GM18868 (cell line): ENCODE measurements around the gene MEG3.
"Not testable (repeated sequence)": the region's sequence is repeated elsewhere in the genome, so short reads cannot be mapped to it uniquely, and the experiment has no call there.

Experiments
- ATAC-seq: cut with Tn5 transposase; IDR thresholded peaks from one replicate; pipeline ENCODE4 v1.9.1; 2021; ENCODE audit warnings: mild to moderate bottlenecking, moderate library complexity; ENCODE audit not compliant: unreplicated experiment

MEG3 gene

GRCh38 chr14:100813291-100813690, 12.6 kb upstream of the MEG3 start:
- no peak for ATAC-seq

- no peak for ATAC-seq
These were observed 10.2 kb upstream of the MEG3 start for GRCh38 chr14:100815478-100816285.

DNA sequence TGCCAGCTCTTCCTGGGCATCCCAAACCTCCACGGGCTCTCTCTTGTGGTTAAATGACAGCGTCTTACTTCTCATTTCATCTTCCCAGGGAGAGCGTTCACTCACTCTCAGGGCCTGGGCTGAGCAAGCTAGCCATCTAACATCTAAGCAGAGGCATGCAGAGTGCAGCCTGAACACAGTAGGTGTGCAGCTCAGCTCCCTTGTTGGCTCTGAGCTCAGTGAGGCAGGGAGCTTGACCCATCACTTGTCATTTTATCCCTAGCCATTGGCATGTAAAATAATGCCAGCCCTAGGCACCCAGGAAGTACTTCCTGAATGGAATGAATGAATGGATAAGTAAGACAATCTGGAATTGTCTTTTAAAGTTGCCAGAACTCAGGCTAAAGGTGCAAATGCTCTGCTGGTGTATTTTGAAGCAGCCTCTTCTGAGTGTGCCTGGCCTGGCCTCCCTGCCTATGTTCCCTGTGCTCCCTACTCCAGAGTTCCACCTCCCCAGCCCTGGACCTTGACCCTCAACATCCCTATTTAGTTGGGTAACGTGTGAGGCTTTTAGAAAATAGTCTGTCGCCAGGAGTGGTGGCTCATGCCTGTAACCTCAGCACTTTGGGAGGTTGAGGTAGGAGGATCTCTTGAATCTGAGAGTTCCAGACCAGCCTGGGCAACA, 9.5 kb upstream of the MEG3 start:
- no peak for ATAC-seq

DNA sequence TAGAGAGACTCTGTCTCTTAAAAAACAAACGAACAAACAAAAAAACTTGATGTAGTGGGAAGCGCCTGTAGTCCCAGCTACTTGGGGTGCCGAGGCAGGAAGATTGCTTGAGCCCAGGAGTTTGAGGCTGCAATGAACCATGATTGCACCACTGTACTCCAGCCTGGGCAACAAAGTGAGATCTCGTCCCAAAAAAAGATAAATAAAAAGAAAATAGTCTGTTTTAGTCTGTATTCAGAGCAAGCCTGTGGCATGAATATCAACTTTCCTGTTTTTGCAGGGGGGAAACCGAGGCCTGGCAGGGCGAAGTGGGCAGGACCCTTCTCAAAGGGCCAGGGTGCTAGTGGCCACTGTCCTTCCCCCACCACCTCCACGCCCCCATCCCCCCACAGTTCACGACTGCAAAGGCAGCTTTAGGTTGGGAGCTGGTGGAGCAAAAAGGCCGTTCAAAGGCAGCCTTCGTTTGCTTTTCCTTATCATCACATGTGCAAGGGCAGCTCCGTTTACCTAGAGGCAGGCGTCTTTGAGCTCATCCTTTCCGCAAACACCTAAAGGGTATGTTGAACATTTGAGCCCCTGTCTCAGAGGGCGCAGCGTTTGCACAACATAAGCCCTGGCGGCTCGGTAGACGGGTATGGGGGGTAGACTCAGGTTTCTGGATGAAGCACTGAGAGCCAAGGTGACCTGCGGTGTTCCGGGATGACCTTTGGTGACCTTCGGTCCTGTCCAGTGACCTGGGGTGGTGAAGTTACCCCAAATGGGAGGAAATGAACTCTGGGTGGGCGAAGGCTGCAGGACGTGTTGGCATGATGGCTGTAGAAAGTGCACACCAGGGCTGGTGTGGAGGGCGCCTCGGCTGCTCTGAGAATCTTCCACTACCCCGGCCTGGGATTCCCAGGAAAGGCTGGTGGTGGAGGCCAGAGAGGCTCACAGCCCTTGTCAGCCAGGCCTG, 8.7 kb upstream of the MEG3 start:
- ATAC-seq = no peak

DNA sequence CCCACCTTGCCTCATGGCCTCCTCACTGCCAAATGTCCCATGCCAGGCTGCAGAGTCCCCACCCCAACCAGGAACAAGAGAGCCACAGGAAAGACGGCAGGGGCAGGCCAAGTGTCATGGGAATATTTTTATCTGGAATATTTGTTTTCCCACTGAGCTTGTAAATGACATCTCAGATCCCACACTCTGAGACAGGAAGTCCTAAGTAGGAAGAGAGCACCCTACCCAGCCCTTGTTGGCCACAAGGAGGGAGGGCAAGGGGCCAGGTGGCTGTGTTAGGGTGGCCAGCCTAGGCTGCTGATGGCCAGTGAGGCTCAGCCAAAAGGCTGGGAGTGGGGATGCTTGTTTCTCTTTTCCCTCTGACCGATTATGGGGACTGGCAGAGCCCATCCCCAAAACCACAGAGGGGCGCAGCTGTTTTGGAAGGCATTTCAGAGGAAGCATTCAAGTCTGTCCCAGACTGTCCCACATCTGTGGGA, 7.7 kb upstream of the MEG3 start:
- no peak for ATAC-seq

DNA sequence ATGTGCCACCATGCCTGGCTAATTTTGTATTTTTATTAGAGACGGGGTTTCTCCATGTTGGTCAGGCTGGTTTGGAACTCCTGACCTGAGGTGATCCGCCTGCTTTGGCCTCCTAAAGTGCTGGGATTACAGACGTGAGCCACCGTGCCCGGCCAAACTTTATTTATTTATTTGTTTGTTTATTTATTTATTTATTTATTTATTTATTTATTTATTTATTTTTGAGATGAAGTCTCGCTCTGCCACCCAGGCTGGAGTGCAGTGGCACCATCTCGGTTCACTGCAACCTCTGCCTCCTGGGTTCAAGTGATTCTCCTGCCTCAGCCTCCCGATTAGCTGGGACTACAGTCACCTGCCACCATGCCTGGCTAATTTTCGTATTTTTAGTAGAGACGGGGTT, 7.0 kb upstream of the MEG3 start:
- not testable (repeated sequence) for ATAC-seq

- no peak for ATAC-seq
These were observed 6.5 kb upstream of the MEG3 start for GRCh38 chr14:100819453-100819828.

DNA sequence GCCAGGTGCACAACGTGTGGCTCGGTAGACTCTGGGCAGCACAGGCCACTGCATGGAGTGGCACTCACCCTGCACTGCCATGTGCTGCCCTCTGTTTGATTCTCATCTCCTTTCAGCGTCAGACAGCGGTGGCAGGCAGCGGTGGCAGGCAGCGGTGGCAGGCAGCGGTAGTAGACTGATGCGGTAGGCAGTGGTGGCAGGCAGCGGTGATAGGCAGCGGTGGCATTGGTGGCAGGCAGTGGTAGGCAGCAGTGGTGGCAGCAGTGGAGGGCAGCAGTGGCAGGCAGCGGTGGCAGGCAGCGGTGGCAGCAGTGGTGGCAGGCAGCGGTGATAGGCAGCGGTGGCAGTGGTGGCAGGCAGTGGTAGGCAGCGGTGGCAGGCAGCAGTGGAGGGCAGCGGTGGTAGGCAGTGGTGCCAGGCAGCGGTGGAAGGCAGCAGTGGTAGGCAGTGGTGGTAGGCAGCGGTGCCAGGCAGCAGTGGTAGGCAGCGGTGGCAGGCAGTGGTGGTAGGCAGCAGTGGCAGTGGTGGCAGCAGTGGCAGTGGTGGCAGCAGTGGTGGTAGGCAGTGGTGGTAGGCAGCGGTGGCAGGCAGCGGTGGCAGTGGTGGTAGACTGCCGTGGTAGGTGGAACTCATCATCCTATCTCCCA, 6.0 kb upstream of the MEG3 start:
- ATAC-seq = no peak

DNA sequence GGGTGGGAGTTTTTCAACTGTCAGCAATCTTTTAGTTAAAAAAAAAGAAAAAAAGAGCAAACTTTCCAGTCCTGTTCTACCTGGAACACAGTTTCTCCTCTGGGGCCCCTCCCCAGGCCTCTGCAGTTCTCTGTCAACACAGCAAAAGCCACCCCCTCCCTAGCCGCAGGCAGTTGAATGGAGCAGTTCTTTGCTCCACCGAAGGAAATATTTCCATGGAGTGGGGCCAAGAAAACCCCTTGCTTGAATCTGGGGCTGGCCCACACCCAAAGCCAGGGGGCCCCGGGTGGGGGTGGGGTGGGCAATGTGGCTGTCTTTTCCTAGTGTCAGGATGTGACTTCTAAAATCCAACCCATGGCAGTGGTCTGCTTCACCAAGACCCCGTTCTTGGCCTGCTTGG, 5.0 kb upstream of the MEG3 start:
- ATAC-seq = no peak

- ATAC-seq = no peak
These were observed 3.9 kb upstream of the MEG3 start for GRCh38 chr14:100822013-100822412.

GRCh38 chr14:100822532-100823296, 3.2 kb upstream of the MEG3 start:
- ATAC-seq = no peak

- no peak for ATAC-seq
These were observed 2.4 kb upstream of the MEG3 start for GRCh38 chr14:100823413-100824080.

GRCh38 chr14:100824091-100824551, 1.8 kb upstream of the MEG3 start:
- ATAC-seq = no peak

DNA sequence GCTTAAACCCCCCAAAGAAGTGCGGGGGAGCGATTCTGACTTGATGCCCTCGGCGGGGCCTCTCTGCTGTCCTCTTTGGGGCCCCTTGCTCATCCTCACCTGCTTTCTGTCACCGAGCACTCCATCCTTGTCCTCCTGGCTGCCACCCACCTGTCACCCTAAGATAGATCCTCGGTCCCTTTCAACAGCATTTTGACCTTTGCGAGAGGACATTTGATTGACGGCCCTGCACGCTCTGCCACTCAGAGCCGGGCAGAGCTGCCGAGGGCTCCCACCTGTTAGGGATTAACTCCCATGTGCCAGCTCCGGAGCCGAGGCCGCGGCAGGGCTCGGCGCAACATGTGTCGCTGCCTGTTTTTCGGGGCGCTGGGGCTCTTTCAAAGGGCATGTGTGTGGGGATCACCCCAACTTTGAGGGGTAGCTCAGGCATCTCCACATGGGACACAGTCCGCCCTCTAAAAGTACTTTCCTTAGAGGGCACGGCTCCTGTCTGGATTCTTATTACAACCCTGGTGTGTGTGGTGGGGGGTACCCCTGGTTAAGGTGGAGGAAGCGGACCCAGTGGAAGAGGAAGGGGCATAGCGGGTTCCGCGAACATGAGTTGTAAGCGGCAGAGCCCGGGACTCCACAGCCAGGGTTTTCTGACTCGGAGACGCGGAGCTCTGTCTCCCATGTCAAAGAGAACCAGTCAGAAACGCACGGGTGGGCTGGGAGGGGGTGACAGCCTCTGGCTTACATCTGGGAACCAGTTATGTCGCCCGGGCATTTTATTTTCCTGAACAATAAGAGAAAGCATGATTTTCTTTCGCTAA, 811 bp upstream of the MEG3 start:
- no peak for ATAC-seq

- ATAC-seq = no peak
These were observed 628 bp downstream of the MEG3 start for GRCh38 chr14:100826391-100827100.

DNA sequence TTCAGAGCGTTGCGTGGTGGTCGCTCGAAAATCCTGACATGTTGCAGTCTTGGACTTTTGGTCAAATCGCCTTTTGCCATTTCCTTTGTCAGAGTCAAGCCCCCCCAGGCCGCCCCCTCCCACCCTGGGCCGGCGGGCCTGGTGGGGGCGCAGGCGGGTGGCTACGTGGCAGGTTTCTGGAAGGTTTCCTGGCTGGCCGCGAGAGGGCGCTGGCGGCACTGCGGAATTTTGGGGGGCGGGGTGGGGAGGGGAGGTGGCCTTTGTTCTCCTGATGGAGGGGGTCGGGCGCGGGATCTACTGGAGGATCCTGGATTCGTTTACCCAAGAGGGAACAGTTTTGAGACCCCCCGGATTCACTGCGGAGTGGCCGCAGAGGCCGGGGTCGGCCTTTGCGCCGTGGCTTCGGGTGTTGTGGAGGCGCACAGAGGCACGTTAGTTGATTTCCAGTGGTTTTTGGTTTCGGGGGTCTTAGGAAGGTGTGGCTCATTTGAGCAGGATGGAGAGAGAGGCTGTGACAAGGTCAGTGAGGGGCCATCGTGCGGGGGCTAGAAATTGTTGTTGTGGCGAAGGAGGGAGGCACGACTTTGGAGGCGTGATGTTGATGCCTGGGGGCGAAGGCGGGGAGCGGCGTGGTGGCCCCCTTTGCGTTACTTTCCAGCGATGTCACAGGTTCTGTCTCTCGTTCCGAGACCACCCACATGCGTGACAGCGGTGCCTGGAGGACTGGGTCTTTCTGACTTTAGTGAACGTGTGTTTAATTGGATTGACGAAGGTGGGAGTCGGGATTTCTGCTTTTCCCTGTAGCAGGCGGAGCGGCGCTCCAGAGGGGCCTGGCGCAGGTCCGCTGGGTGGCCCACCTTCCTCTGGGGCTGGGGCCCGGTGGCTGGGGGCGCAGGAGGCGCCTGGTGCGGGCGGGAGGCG, 1.4 kb downstream of the MEG3 start:
- no peak for ATAC-seq
